GM12892 (cell line): Measurements from ENCODE around the gene PDE10A.

Experiments used
- POLR2A ChIP-seq: IDR thresholded peaks from 2 replicates; pipeline ENCODE4 v1.6.1; 2011; ENCODE audit warnings: low read depth, low read length, control low read depth
- POLR2AphosphoS5 ChIP-seq: IDR thresholded peaks from 2 replicates; pipeline ENCODE4 v1.6.1; 2011; ENCODE audit warnings: low read depth, low read length, control low read depth
- TAF1 ChIP-seq: IDR thresholded peaks from 2 replicates; pipeline ENCODE4 v1.6.1; 2011; ENCODE audit warnings: low read depth, mild to moderate bottlenecking, control low read depth, low read length, borderline replicate concordance

GRCh38 chr6:165624871-165625639, 38.0 kb downstream of the PDE10A start:
- TF ChIP-seq POLR2AphosphoS5 (no peak), POLR2A (no peak), TAF1 (no peak)
